HepG2 (cell line): ENCODE results near the gene THAP9. TPM values are rescaled to one million over a fixed set of nuclear protein-coding genes. Genes with fewer than 3 reads are reported as not detected.
A peak's percentile ranks its signal among the peaks of the same experiment; 100 is the strongest.

Experiments
- MZF1 ChIP-seq: sonication (generic); formaldehyde crosslinking; IDR thresholded peaks from 2 replicates; pipeline ENCODE4 v1.8.1; 2023; ENCODE audit warnings: mild to moderate bottlenecking, missing genetic modification reagents, borderline replicate concordance
- NFYB ChIP-seq: sonication (generic); formaldehyde crosslinking; IDR thresholded peaks from 2 replicates; pipeline ENCODE4 v1.4.0; 2020; ENCODE audit warnings: missing genetic modification reagents
- NR3C1 ChIP-seq: sonication (generic); formaldehyde crosslinking; IDR thresholded peaks from 2 replicates; pipeline ENCODE4 v1.4.0; 2020; ENCODE audit warnings: missing genetic modification reagents
- RFXAP ChIP-seq: sonication (generic); formaldehyde crosslinking; IDR thresholded peaks from 2 replicates; pipeline ENCODE4 v1.4.0; 2020; ENCODE audit warnings: missing genetic modification reagents, borderline replicate concordance
- SSRP1 ChIP-seq: IDR thresholded peaks from 2 replicates; pipeline ENCODE4 v1.6.1; 2016; ENCODE audit warnings: control low read depth
- ZFY ChIP-seq: sonication (generic); formaldehyde crosslinking; IDR thresholded peaks from 2 replicates; pipeline ENCODE4 v1.4.0; 2020; ENCODE audit warnings: missing genetic modification reagents
- ZNF274 ChIP-seq: sonication (generic); formaldehyde crosslinking; IDR thresholded peaks from 2 replicates; pipeline ENCODE4 v1.5.1; 2020; ENCODE audit warnings: mild to moderate bottlenecking, missing genetic modification reagents
- polyA plus RNA-seq, 8 experiments: library from polyadenylated mRNA; depleted of rRNA in 3 of 8; stranded (reverse) in 7 of 8; unstranded in 1 of 8; fragments of >200 nt; fragmentation: Illumina TruSeq in 4 of 8; extraction: Trizol in 4 of 8; gene quantifications; 2 replicates each; pipeline versions ENCODE4 v1.2.1 to v1.2.3, GENCODE V29; 2011 to 2016; ENCODE audit warnings: low read depth in 4 of 8, missing spikeins in 1 of 8, mixed read lengths in 1 of 8; ENCODE audit not compliant: insufficient read depth in 1 of 8
- total RNA-seq, 5 experiments: library from RNA; depleted of rRNA; stranded (reverse); fragments of >200 nt; fragmentation: Illumina TruSeq; extraction: Trizol; gene quantifications; 2 replicates each; pipeline ENCODE4 v1.2.3, GENCODE V29; 2016; ENCODE audit warnings: low read depth in 1 of 5
- TF ChIP-seq, protein P1 (sequence below): sonication (generic); formaldehyde crosslinking; IDR thresholded peaks from 2 replicates; pipeline ENCODE4 v1.8.0; 2022; ENCODE audit warnings: missing genetic modification reagents, mild to moderate bottlenecking, borderline replicate concordance
- TF ChIP-seq, protein P2 (sequence below): sonication (generic); formaldehyde crosslinking; IDR thresholded peaks from 2 replicates; pipeline ENCODE4 v1.9.0; 2021; ENCODE audit warnings: missing genetic modification reagents, borderline replicate concordance
- TF ChIP-seq, protein P3 (sequence below): sonication (generic); formaldehyde crosslinking; IDR thresholded peaks from 2 replicates; pipeline ENCODE4 v1.5.1; 2020; ENCODE audit warnings: missing genetic modification reagents, mild to moderate bottlenecking, borderline replicate concordance
- TF ChIP-seq, protein P4 (sequence below): sonication (generic); formaldehyde crosslinking; IDR thresholded peaks from one replicate; pipeline ENCODE4 v1.5.1; 2020; ENCODE audit warnings: mild to moderate bottlenecking, missing genetic modification reagents; ENCODE audit errors: not compliant biosample characterization
- TF ChIP-seq, protein P5 (sequence below): IDR thresholded peaks from 2 replicates; pipeline ENCODE4 v1.6.1; 2018; ENCODE audit warnings: missing genetic modification reagents, mild to moderate bottlenecking, missing compliant biosample characterization

The THAP9 gene
- total and polyA plus RNA-seq, 2 of the 13 experiments (the other 11 are each of a cell fraction or from before 2014, with no cell fraction given) = 6.0 to 7.2 TPM

DNA sequence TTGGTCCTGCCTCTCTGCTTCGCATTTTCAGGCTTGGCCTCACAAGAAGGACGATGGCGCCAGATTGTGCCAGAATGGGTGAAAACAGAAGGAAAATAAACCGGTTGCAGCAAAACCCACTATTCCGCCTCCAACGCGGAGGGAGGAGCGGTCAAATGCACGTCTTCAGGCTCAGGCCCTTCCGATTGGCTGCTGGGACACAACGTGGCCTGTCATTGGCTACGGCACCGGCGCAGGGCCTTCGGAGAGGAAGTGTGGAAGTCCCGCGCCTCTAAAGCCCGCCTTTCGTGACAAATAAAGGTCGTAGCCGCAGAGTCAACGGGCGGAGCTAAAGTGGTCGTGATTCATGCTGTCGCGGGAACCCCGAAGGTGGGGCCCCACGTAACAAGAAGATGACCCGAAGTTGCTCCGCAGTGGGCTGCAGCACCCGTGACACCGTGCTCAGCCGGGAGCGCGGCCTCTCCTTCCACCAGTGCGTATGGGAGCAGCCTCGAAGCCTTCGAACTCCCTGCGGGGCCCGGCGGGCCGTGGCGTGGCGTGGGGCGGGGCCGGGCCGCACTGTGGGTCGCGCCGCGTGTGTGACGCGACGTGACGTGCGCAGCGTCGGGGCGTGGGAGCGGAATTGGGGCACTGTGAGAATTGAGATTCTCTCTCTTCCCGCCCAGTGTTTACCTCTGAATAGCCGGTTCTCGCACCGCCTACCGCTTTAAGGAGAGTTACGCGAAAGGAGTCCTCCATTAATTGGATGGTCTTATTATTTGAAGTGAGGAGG lies at the start of gene THAP9 (continued):
- TF ChIP-seq NFYB (CRISPR knock-in tag) (peak; percentile 96), ZFY (peak; percentile 92), RFXAP (CRISPR knock-in tag) (peak; percentile 83; the same call in 1 of the 2 replicates), NR3C1 (CRISPR knock-in tag) (no peak), SSRP1 (CRISPR knock-in tag) (no peak), MZF1 (0 out of 2 replicates have a peak, but pooled peaks have one; percentile 15), ZNF274 (no peak)
- TF ChIP-seq, protein P1, sequence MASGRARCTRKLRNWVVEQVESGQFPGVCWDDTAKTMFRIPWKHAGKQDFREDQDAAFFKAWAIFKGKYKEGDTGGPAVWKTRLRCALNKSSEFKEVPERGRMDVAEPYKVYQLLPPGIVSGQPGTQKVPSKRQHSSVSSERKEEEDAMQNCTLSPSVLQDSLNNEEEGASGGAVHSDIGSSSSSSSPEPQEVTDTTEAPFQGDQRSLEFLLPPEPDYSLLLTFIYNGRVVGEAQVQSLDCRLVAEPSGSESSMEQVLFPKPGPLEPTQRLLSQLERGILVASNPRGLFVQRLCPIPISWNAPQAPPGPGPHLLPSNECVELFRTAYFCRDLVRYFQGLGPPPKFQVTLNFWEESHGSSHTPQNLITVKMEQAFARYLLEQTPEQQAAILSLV (CRISPR knock-in tag) = peak; percentile 92
- TF ChIP-seq, protein P2, sequence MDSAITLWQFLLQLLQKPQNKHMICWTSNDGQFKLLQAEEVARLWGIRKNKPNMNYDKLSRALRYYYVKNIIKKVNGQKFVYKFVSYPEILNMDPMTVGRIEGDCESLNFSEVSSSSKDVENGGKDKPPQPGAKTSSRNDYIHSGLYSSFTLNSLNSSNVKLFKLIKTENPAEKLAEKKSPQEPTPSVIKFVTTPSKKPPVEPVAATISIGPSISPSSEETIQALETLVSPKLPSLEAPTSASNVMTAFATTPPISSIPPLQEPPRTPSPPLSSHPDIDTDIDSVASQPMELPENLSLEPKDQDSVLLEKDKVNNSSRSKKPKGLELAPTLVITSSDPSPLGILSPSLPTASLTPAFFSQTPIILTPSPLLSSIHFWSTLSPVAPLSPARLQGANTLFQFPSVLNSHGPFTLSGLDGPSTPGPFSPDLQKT (CRISPR knock-in tag) = no peak
- TF ChIP-seq, protein P3, sequence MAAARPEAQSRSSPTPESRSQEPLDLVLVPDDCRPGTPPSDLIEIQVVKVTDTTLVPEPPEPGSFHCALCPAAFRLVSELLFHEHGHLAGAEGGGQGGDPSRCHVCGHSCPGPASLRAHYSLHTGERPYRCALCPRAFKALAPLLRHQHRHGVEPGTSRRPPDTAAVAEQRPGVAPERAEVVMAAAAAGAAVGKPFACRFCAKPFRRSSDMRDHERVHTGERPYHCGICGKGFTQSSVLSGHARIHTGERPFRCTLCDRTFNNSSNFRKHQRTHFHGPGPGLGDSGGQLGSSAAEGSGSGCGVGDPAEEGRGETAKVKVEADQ = peak; percentile 89; the same call in 1 of the 2 replicates
- TF ChIP-seq, protein P4, sequence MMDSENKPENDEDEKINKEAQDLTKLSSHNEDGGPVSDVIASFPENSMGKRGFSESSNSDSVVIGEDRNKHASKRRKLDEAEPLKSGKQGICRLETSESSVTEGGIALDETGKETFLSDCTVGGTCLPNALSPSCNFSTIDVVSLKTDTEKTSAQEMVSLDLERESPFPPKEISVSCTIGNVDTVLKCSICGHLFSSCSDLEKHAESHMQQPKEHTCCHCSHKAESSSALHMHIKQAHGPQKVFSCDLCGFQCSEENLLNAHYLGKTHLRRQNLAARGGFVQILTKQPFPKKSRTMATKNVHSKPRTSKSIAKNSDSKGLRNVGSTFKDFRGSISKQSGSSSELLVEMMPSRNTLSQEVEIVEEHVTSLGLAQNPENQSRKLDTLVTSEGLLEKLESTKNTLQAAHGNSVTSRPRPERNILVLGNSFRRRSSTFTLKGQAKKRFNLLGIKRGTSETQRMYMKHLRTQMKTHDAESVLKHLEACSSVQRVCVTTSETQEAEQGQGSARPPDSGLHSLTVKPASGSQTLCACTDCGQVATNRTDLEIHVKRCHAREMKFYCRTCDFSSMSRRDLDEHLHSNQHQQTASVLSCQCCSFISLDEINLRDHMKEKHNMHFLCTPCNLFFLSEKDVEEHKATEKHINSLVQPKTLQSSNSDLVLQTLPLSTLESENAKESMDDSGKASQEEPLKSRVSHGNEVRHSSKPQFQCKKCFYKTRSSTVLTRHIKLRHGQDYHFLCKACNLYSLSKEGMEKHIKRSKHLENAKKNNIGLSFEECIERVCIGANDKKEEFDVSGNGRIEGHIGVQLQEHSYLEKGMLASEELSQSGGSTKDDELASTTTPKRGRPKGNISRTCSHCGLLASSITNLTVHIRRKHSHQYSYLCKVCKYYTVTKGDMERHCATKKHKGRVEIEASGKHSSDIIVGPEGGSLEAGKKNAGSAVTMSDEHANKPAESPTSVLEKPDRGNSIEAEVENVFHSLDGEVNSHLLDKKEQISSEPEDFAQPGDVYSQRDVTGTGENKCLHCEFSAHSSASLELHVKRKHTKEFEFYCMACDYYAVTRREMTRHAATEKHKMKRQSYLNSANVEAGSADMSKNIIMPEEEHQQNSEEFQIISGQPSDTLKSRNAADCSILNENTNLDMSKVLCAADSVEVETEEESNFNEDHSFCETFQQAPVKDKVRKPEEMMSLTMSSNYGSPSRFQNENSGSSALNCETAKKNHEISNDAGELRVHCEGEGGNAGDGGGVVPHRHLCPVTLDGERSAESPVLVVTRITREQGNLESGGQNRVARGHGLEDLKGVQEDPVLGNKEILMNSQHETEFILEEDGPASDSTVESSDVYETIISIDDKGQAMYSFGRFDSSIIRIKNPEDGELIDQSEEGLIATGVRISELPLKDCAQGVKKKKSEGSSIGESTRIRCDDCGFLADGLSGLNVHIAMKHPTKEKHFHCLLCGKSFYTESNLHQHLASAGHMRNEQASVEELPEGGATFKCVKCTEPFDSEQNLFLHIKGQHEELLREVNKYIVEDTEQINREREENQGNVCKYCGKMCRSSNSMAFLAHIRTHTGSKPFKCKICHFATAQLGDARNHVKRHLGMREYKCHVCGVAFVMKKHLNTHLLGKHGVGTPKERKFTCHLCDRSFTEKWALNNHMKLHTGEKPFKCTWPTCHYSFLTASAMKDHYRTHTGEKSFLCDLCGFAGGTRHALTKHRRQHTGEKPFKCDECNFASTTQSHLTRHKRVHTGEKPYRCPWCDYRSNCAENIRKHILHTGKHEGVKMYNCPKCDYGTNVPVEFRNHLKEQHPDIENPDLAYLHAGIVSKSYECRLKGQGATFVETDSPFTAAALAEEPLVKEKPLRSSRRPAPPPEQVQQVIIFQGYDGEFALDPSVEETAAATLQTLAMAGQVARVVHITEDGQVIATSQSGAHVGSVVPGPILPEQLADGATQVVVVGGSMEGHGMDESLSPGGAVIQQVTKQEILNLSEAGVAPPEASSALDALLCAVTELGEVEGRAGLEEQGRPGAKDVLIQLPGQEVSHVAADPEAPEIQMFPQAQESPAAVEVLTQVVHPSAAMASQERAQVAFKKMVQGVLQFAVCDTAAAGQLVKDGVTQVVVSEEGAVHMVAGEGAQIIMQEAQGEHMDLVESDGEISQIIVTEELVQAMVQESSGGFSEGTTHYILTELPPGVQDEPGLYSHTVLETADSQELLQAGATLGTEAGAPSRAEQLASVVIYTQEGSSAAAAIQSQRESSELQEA (CRISPR knock-in tag) = peak; percentile 60
- TF ChIP-seq, protein P5, sequence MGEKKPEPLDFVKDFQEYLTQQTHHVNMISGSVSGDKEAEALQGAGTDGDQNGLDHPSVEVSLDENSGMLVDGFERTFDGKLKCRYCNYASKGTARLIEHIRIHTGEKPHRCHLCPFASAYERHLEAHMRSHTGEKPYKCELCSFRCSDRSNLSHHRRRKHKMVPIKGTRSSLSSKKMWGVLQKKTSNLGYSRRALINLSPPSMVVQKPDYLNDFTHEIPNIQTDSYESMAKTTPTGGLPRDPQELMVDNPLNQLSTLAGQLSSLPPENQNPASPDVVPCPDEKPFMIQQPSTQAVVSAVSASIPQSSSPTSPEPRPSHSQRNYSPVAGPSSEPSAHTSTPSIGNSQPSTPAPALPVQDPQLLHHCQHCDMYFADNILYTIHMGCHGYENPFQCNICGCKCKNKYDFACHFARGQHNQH = peak; percentile 86
